DND-41 (cell line): ENCODE results near the gene CREB3L1.

Experiments used
- ATAC-seq: fragments of 200-7000 bp; cut with Tn5 transposase; 3 replicates; pipeline ENCODE4 v1.9.1; 2021; ENCODE audit warnings: low read depth; ENCODE audit not compliant: insufficient read depth
- DNase-seq: peaks from one replicate; pipeline ENCODE4 v3.0.0-alpha.2; 2020
- H2AFZ ChIP-seq: 2 replicates; pipeline ENCODE4 v1.6.0; 2012; ENCODE audit warnings: low read depth, low read length
- H3K27ac ChIP-seq: 2 replicates; pipeline ENCODE4 v1.5.1; 2012; ENCODE audit warnings: low read length, inconsistent platforms
- H3K27me3 ChIP-seq: fragments of 200-600 bp; sonication (generic); 2 replicates; pipeline ENCODE4 v1.6.0; 2012; ENCODE audit warnings: low read length, mild to moderate bottlenecking, inconsistent platforms; ENCODE audit not compliant: insufficient read depth, poor library complexity
- H3K36me3 ChIP-seq: 2 replicates; pipeline ENCODE4 v1.5.1; 2012; ENCODE audit warnings: low read length, inconsistent platforms; ENCODE audit not compliant: insufficient read depth
- H3K4me1 ChIP-seq: 2 replicates; pipeline ENCODE4 v1.5.1; 2012; ENCODE audit warnings: mild to moderate bottlenecking, low read length; ENCODE audit not compliant: insufficient read depth
- H3K4me2 ChIP-seq: 2 replicates; pipeline ENCODE4 v1.6.0; 2012; ENCODE audit warnings: mild to moderate bottlenecking, moderate library complexity, low read length, inconsistent platforms; ENCODE audit not compliant: insufficient read depth
- H3K4me3 ChIP-seq, 2 experiments: fragments of 200-600 bp in 1 of 2; shearing (Covaris generic) in 1 of 2; 2 replicates each; pipeline ENCODE4 v1.5.1; 2012 to 2016; ENCODE audit warnings: inconsistent platforms in 2 of 2, low read length in 2 of 2, mild to moderate bottlenecking in 2 of 2, low read depth in 1 of 2, moderate library complexity in 1 of 2
- H3K79me2 ChIP-seq: 2 replicates; pipeline ENCODE4 v1.6.0; 2012; ENCODE audit warnings: low read length, inconsistent platforms; ENCODE audit not compliant: insufficient read depth
- H3K9ac ChIP-seq: 2 replicates; pipeline ENCODE4 v1.6.0; 2012; ENCODE audit warnings: low read depth, mild to moderate bottlenecking, inconsistent platforms, low read length, moderate library complexity
- H3K9me3 ChIP-seq: 2 replicates; pipeline ENCODE4 v1.5.1; 2012; ENCODE audit warnings: low read length, moderate library complexity, mild to moderate bottlenecking, inconsistent platforms; ENCODE audit not compliant: insufficient read depth, severe bottlenecking
- H4K20me1 ChIP-seq: 2 replicates; pipeline ENCODE4 v1.6.0; 2012; ENCODE audit warnings: low read length; ENCODE audit not compliant: insufficient read depth
- EZH2 ChIP-seq: IDR thresholded peaks from 3 replicates; pipeline ENCODE4 v1.6.1; 2012; ENCODE audit warnings: borderline replicate concordance, low read depth, mild to moderate bottlenecking, moderate library complexity, low read length, inconsistent platforms; ENCODE audit not compliant: severe bottlenecking
- TF ChIP-seq, protein P1 (sequence below): IDR thresholded peaks from 2 replicates; pipeline ENCODE4 v1.5.1; 2012; ENCODE audit warnings: borderline replicate concordance, low read length, moderate library complexity, mild to moderate bottlenecking; ENCODE audit not compliant: poor library complexity, severe bottlenecking; ENCODE audit errors: extremely low read depth

Gene CREB3L1

DNA sequence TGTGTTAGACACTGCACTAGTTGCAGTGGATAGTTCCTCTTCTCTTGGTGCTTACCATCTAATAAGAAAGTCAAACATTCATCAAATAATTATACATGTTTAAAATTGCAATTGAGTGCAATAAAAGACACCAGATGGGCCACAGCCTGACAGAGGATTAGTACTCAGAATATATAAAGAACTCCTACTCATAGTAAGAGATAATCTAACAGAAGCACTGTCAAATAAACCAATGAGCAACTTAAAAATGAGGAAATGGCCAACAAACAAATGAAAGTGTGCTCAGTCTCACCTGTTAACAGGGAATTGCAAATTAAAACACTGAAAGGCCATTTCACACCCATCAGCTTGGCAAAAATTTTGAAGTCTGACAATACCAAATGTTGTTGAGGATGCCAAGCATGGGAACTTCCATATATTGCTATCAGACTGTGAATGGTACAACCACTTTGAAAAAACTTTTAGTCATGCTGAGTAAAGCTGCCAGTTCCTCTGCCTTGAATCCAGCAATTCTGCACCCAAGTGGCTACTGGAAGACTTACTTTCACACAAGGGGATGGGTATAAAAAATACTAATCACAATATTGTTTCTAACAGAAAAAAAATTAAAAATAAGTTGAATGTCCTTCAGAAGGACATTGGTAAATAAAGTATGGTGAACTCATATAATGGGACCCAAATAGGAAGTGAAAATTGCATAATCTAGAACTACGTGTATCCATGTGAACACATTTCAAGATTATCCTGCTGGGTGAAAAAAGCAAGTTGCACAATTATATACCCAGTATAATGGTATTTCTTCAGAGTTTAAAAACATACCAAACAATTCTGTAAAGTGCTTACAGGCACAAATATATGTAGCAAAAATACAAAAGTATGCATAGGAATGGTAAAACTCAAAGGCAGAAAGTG, 41.4 kb upstream of the CREB3L1 start:
- DNase-seq (no peak), ATAC-seq (no peak)
- Histone ChIP-seq H3K79me2 (no peaks in the 10 kb centered on the region), H3K36me3 (no peaks in the 10 kb centered on the region), H2AFZ (no peak overlapping the region), H3K9ac (no peak overlapping the region), H3K27ac (no peak overlapping the region), H4K20me1 (no peaks in the 10 kb centered on the region), H3K9me3 (no peaks in the 10 kb centered on the region), H3K4me3 (no peak overlapping the region), H3K27me3 (peaks cover 26% of the 10 kb centered on the region), H3K4me1 (peaks cover 22% of the 10 kb centered on the region), H3K4me2 (no peak overlapping the region)
- TF ChIP-seq EZH2, result no peak
- TF ChIP-seq, protein P1, sequence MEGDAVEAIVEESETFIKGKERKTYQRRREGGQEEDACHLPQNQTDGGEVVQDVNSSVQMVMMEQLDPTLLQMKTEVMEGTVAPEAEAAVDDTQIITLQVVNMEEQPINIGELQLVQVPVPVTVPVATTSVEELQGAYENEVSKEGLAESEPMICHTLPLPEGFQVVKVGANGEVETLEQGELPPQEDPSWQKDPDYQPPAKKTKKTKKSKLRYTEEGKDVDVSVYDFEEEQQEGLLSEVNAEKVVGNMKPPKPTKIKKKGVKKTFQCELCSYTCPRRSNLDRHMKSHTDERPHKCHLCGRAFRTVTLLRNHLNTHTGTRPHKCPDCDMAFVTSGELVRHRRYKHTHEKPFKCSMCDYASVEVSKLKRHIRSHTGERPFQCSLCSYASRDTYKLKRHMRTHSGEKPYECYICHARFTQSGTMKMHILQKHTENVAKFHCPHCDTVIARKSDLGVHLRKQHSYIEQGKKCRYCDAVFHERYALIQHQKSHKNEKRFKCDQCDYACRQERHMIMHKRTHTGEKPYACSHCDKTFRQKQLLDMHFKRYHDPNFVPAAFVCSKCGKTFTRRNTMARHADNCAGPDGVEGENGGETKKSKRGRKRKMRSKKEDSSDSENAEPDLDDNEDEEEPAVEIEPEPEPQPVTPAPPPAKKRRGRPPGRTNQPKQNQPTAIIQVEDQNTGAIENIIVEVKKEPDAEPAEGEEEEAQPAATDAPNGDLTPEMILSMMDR, result no peak

- no peak for TF ChIP-seq EZH2
- TF ChIP-seq, protein P1, result no peak
- no peaks in the 10 kb centered on the region for H4K20me1 ChIP-seq
- H3K9me3 ChIP-seq, result no peaks in the 10 kb centered on the region
- no peak overlapping the region for H3K27ac ChIP-seq
- H2AFZ ChIP-seq, result no peak overlapping the region
- no peak for ATAC-seq
- no peak overlapping the region for H3K4me3 ChIP-seq
- H3K4me1 ChIP-seq, result peaks cover 23% of the 10 kb centered on the region
- no peak for DNase-seq
- no peak overlapping the region for H3K4me2 ChIP-seq
- H3K36me3 ChIP-seq, result no peaks in the 10 kb centered on the region
- H3K9ac ChIP-seq, result no peak overlapping the region
- no peaks in the 10 kb centered on the region for H3K79me2 ChIP-seq
- peaks cover 26% of the 10 kb centered on the region for H3K27me3 ChIP-seq
Measured at GRCh38 chr11:46236918-46237247, 40.6 kb upstream of the CREB3L1 start.

GRCh38 chr11:46237248-46238077, 40.0 kb upstream of the CREB3L1 start:
- H2AFZ ChIP-seq, result no peak overlapping the region

More at GRCh38 chr11:46237248-46238077, 40.0 kb upstream of the CREB3L1 start:
- no peaks in the 10 kb centered on the region for H3K36me3 ChIP-seq
- H4K20me1 ChIP-seq, result no peaks in the 10 kb centered on the region
- no peaks in the 10 kb centered on the region for H3K79me2 ChIP-seq
- no peak overlapping the region for H3K4me2 ChIP-seq
- DNase-seq, result no peak
- no peaks in the 10 kb centered on the region for H3K9me3 ChIP-seq
- no peak overlapping the region for H3K9ac ChIP-seq
- H3K27ac ChIP-seq, result no peak overlapping the region
- ATAC-seq, result no peak
- H3K27me3 ChIP-seq, result peaks cover 26% of the 10 kb centered on the region
- TF ChIP-seq, protein P1, result no peak
- TF ChIP-seq EZH2, result no peak
- peaks cover 29% of the 10 kb centered on the region for H3K4me1 ChIP-seq
- H3K4me3 ChIP-seq, result no peak overlapping the region
